Prostate gland (tissue), 1 donor: ENCODE data around the gene KCTD15.

ENCODE experiments used
- POLR2A ChIP-seq: fragments of 450-650 bp; IDR thresholded peaks from one replicate; pipeline ENCODE4 v1.6.1; 2016; ENCODE audit warnings: antibody characterized with exemption, mild to moderate bottlenecking
- POLR2AphosphoS5 ChIP-seq: sonication (generic); formaldehyde crosslinking; IDR thresholded peaks from one replicate; pipeline ENCODE4 v1.6.1; 2017; ENCODE audit warnings: antibody characterized with exemption

GRCh38 chr19:33775731-33776487, 20.8 kb upstream of the KCTD15 start:
- TF ChIP-seq POLR2A (no peak), POLR2AphosphoS5 (no peak)
